Dermis blood vessel endothelial cell (primary cell): ENCODE data around the gene ITGA3. TPM values are rescaled to one million over a fixed set of nuclear protein-coding genes. Genes with fewer than 3 reads are reported as not detected.

ENCODE experiments used
- DNase-seq: peaks from one replicate; pipeline ENCODE4 v3.0.0; 2010
- total RNA-seq: library from RNA; depleted of rRNA; stranded (reverse); fragments of >200 nt; gene quantifications from 2 replicates; pipeline ENCODE4 v1.2.3, GENCODE V29; 2014

The ITGA3 gene
- total RNA-seq = 116 and 190 TPM in 2 replicates

GRCh38 chr17:50055426-50056216 is at the start of gene ITGA3:
Gene ITGA3, plus strand, starts transcription at chr17:50056110. Its CDS starts 330 bp downstream, at chr17:50056440.
- peak; percentile 87 for DNase-seq

GRCh38 chr17:50009282-50009681 is 46.6 kb upstream of the ITGA3 start:
- DNase-seq = no peak

- no peak for DNase-seq
Measured at GRCh38 chr17:50013079-50013478, 42.8 kb upstream of the ITGA3 start.

GRCh38 chr17:50014471-50015088 is 41.3 kb upstream of the ITGA3 start:
- DNase-seq = no peak

GRCh38 chr17:50015146-50015545 is 40.8 kb upstream of the ITGA3 start:
- DNase-seq = no peak

GRCh38 chr17:50018909-50019308 is 37.0 kb upstream of the ITGA3 start:
- no peak for DNase-seq

- DNase-seq = no peak
Measured at GRCh38 chr17:50020841-50021599, 34.9 kb upstream of the ITGA3 start.

- DNase-seq = no peak
Measured at GRCh38 chr17:50021681-50022370, 34.1 kb upstream of the ITGA3 start.

- no peak for DNase-seq
Measured at GRCh38 chr17:50022463-50023130, 33.3 kb upstream of the ITGA3 start.

GRCh38 chr17:50023520-50023919 is 32.4 kb upstream of the ITGA3 start:
- DNase-seq = no peak

GRCh38 chr17:50024808-50025207 is 31.1 kb upstream of the ITGA3 start:
- DNase-seq = no peak

GRCh38 chr17:50026046-50026675 is 29.7 kb upstream of the ITGA3 start:
- no peak for DNase-seq

- peak; percentile 92 for DNase-seq
Measured at GRCh38 chr17:50026837-50027171, 29.1 kb upstream of the ITGA3 start.

GRCh38 chr17:50027172-50027880 is 28.6 kb upstream of the ITGA3 start:
- DNase-seq = peak; percentile 91

- DNase-seq = peak; percentile 49
Measured at GRCh38 chr17:50027881-50028735, 27.8 kb upstream of the ITGA3 start.

- no peak for DNase-seq
Measured at GRCh38 chr17:50028736-50029120, 27.2 kb upstream of the ITGA3 start.

GRCh38 chr17:50029185-50029584 is 26.7 kb upstream of the ITGA3 start:
- DNase-seq = no peak

GRCh38 chr17:50033316-50033715 is 22.6 kb upstream of the ITGA3 start:
- no peak for DNase-seq

- DNase-seq = no peak
Measured at GRCh38 chr17:50034498-50035364, 21.2 kb upstream of the ITGA3 start.
